Sciatic nerve (tissue), 2 donors: ENCODE measurements around the gene RABEP2. TPM values are rescaled to one million over a fixed set of nuclear protein-coding genes. Genes with fewer than 3 reads are reported as not detected.
"Not testable (repeated sequence)": the region's sequence is repeated elsewhere in the genome, so short reads cannot be mapped to it uniquely, and the experiment has no call there.

ENCODE experiments used
- ATAC-seq: fragments of 200-7000 bp; cut with Tn5 transposase; one replicate; pipeline ENCODE4 v1.9.1; 2020; ENCODE audit warnings: mild to moderate bottlenecking, moderate library complexity
- DNase-seq: peaks from one replicate; pipeline ENCODE4 v3.0.0-alpha.2; 2020; ENCODE audit warnings: low spot score
- intact Hi-C: fragments of 100-400 bp; cut with DNase I; formaldehyde crosslinking; loops from one replicate; pipeline ENCODE4 v1.14.2; 2022
- total RNA-seq: library from RNA; stranded (reverse); fragmentation: NEBNext Ultra II Directional; extraction: Animal tissue kit (Norgen Biotek cat#: 25700); gene quantifications from one replicate; pipeline ENCODE4 v1.2.1, GENCODE V29; 2021
- donor health status: DM: no; HTN: no; CAD: no.
- donor health status: DM: no; HTN: no; CAD: no.

Gene RABEP2
- total RNA-seq, 1 donor from 2014 or later: 16.4 TPM

GRCh38 chr16:28910086-28911031 lies 14.7 kb downstream of the RABEP2 start:
- intact Hi-C loops: no loop called here
- no peak for ATAC-seq

DNA sequence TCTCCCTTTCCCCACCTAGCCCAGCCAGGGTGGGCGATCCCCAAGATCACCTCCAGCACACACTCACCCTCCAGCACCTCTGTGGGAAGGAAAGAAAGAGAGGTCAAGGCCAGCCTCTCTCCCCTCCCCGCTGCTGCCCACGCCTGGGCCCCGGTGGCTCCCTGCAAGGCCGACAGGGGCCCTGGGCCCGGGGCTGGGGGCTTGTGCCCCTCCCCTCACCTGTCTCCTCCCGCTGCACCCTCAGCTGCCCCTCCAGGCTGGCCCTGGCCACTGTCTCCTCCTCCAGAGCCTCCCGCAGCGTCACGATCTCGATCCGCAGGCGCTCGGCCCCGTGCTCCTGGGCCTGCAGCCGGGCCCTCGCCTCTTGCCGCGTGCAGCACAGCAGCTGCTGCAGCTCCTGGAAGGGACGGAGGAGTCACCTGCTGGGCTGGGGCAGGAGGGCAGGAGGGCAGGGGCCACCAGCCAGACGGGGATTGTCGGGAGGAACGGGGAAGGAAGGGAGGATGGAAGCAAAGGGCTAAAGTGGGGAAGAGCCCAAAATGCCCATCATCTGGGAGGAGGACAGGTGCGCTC lies 19.2 kb downstream of the RABEP2 start:
- DNase-seq: no peak
- ATAC-seq: no peak
- intact Hi-C loops: no loop called here

More at GRCh38 chr16:28910086-28911031, 14.7 kb downstream of the RABEP2 start:
- DNase-seq: no peak

- ATAC-seq: no peak
- no peak for DNase-seq
- intact Hi-C loops: no loop called here
Measured at GRCh38 chr16:28905229-28905754, 19.7 kb downstream of the RABEP2 start.

DNA sequence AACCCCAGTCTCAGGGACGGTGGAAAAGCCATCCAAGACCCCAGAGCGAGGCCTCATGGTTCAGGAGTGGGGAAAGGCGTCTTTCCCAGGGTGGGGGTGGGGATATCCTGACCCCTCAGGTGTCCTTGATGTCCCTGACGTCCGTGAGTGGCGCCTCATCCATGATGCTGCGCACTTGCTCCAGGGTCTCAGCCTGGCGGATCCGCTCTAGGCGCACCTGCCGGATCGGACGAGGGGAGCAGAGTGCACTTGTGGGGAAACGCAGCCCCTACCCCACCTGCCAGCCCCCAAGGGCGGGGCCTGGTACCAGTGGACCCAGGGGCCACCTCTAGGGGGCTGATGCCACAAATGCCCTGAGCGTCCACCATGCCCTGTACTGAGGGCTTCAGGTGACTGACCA lies 20.2 kb downstream of the RABEP2 start:
- no peak for ATAC-seq
- intact Hi-C loops: loop anchor here (5.0 kb wide), 1 partner anchor 353 kb away; the partner anchor contains the start of gene SGF29
- no peak for DNase-seq

DNA sequence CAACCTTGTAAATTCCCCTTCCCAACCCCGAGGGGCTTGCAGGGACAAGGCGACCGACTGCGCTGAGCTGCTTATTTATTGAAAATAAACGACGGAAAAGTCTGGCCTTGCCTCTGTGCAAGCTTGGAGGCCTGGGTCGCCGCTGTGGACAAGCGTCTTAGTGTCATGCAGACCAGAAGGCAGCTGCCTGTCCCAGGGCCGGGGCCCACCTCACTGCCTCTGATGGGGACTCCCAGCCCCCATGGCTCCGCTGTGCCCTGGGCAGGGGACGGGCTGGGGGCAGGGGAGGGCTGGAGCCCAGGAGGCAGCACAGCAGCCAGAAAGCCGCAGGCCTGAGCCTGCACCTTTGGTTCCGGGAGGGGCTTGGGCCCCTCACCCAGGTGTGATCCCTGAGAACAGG lies 20.7 kb downstream of the RABEP2 start:
- DNase-seq: no peak
- intact Hi-C loops: loop anchor here (5.0 kb wide), 1 partner anchor 352 kb away; the partner anchor contains the start of gene SGF29
- no peak for ATAC-seq

- no peak for ATAC-seq
- DNase-seq: no peak
- intact Hi-C loops: loop anchor here (5.0 kb wide), 1 partner anchor 351 kb away; the partner anchor contains the start of gene SGF29
Measured at GRCh38 chr16:28903344-28904042, 21.5 kb downstream of the RABEP2 start.

GRCh38 chr16:28902909-28903308 lies 22.1 kb downstream of the RABEP2 start:
- intact Hi-C loops: loop anchor here (5.0 kb wide), 1 partner anchor 351 kb away; the partner anchor contains the start of gene SGF29
- ATAC-seq (peak; percentile 13), DNase-seq (no peak)

DNA sequence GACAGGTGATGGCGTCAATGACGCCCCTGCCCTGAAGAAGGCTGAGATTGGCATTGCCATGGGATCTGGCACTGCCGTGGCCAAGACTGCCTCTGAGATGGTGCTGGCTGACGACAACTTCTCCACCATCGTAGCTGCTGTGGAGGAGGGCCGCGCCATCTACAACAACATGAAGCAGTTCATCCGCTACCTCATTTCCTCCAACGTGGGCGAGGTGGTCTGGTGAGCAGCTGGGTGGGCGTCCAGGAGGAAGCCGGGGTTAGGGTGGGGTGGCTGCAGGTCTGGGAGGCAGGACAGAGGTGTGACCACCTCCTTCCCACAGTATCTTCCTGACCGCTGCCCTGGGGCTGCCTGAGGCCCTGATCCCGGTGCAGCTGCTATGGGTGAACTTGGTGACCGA lies 23.2 kb downstream of the RABEP2 start:
- intact Hi-C loops: loop anchor here (5.0 kb wide), 1 partner anchor 350 kb away; the partner anchor contains the start of gene SGF29
- DNase-seq: no peak
- no peak for ATAC-seq

- DNase-seq (no peak), ATAC-seq (no peak)
- intact Hi-C loops: loop anchor here (5.0 kb wide), 1 partner anchor 348 kb away; the partner anchor contains the start of gene SGF29
Measured at GRCh38 chr16:28900601-28901000, 24.4 kb downstream of the RABEP2 start.

- intact Hi-C loops: loop anchor here (5.0 kb wide), 1 partner anchor 348 kb away; the partner anchor contains the start of gene SGF29
- no peak for DNase-seq
- ATAC-seq: no peak
Measured at GRCh38 chr16:28899882-28900590, 25.0 kb downstream of the RABEP2 start.

DNA sequence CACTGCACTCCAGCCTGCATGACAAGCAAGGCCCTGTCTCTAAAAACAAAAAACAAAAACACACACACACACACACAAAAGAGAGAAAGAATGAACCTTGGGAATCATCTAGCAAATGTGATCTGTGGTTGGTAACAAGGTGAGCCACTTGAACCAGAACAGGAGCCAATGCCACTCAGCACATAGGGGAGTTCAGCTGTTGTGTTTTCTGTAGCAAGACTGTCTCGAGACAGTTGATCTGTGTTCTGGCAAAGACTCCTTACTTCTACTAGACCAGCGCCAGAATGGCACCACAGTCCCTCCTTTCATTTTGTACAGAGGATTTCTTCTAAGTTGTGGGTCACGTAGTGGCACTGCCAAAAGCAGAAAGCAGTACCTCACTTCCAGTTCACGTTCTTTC lies 26.1 kb downstream of the RABEP2 start:
- intact Hi-C loops: no loop called here
- DNase-seq: no peak
- ATAC-seq: no peak

- DNase-seq (no peak), ATAC-seq (no peak)
- intact Hi-C loops: no loop called here
Measured at GRCh38 chr16:28898266-28898665, 26.8 kb downstream of the RABEP2 start.

DNA sequence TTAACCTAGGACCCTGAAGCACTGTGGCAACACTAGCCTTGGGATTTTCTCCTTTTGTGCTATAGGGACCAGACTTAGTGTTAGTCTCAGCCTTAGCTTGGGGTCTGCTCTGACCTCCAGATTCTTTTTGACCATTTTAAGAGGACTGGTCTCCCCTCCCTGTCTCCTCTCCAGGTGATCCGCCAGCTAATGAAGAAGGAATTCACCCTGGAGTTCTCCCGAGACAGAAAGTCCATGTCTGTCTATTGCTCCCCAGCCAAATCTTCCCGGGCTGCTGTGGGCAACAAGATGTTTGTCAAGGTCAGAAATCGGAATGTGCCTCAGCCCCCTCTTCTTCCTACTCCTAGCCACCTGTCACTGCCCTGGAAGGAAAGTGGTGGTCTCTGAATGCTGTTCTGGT lies 27.2 kb downstream of the RABEP2 start:
- intact Hi-C loops: no loop called here
- ATAC-seq (no peak), DNase-seq (no peak)

DNA sequence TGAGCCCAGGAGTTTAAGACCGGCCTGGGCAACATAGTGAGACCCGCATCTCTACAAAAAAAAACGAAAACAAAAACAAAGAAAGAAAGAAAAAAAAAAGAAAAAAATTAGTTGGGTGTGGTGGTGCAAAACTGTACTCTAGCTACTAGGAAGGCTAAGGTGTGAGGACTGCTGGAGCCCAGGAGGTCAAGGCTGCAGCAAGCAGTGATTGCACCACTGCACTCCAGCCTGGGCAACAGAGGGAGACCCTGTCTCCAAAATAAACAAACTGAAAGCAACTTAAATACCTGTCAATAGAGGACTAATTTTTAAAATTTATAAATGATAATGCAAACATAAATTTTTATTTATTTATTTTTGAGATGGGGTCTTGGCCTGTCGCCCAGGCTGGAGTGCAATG lies 29.4 kb downstream of the RABEP2 start:
- ATAC-seq: no peak
- intact Hi-C loops: no loop called here
- DNase-seq: no peak

GRCh38 chr16:28893291-28893690 lies 31.7 kb downstream of the RABEP2 start:
- no peak for ATAC-seq
- DNase-seq: no peak
- intact Hi-C loops: no loop called here

GRCh38 chr16:28891964-28892890 lies 32.8 kb downstream of the RABEP2 start:
- DNase-seq (no peak), ATAC-seq (peak; percentile 59)
- intact Hi-C loops: no loop called here

GRCh38 chr16:28890355-28890754 lies 34.7 kb downstream of the RABEP2 start:
- intact Hi-C loops, DNase-seq, ATAC-seq: not testable (repeated sequence)
